Fibroblast of lung (primary cell): ENCODE data around the gene LYRM2.

Experiments used
- CTCF ChIP-seq, 2 donors: IDR thresholded peaks in 1 of 2; conservative IDR thresholded peaks in 1 of 2; 1 replicate in 1 of 2; 2 replicates in 1 of 2; pipeline ENCODE4 v1.5.1; 2011 to 2012; ENCODE audit warnings: low read length in 2 of 2, control low read depth in 1 of 2, inconsistent platforms in 1 of 2, low read depth in 1 of 2, mild to moderate bottlenecking in 1 of 2
- EZH2 ChIP-seq: IDR thresholded peaks from 2 replicates; pipeline ENCODE4 v1.5.1; 2012; ENCODE audit warnings: low read length, control low read depth, mild to moderate bottlenecking; ENCODE audit errors: missing control alignments

- TF ChIP-seq CTCF (conservative IDR thresholded peaks at IDR 0.05 in 1 of 2, IDR thresholded peaks at IDR 0.05 in 1 of 2; ENCODE audit: low read depth in 1 of 2, low read length in 2 of 2) (no peak), EZH2 (no peak)
Observed at GRCh38 chr6:89589297-89590025, 49.1 kb downstream of the LYRM2 start.
